Measurements from ENCODE around the gene MIXL1. TPM values are rescaled to one million over a fixed set of nuclear protein-coding genes. Genes with fewer than 3 reads are reported as not detected.
"Not testable (repeated sequence)": the region's sequence is repeated elsewhere in the genome, so short reads cannot be mapped to it uniquely, and the experiment has no call there.

The MIXL1 gene
- total RNA-seq, 2 donors from 2014 or later = not detected

- Mint-ChIP-seq H3K27me3 (peaks cover 12 to 16% of the 10 kb centered on the region in 2 donors), H3K27ac (no peak overlapping the region), H3K4me1 (ENCODE audit: low read depth in 2 of 2) (peaks cover 0 to 4% of the 10 kb centered on the region in 2 donors), H3K9me3 (no peaks in the 10 kb centered on the region), H3K4me3 (no peak overlapping the region), H3K36me3 (no peaks in the 10 kb centered on the region)
- DNase-seq (ENCODE audit: low spot score) = no peak
- no peak for ATAC-seq
Measured at GRCh38 chr1:226226601-226227000, 3.1 kb downstream of the MIXL1 start.

GRCh38 chr1:226233293-226233692 lies 9.8 kb downstream of the MIXL1 start:
- peaks cover 4% of the 10 kb centered on the region for H3K36me3 Mint-ChIP-seq
- H3K4me3 Mint-ChIP-seq = no peak overlapping the region
- H3K27ac Mint-ChIP-seq = no peak overlapping the region
- DNase-seq (ENCODE audit: low spot score) = no peak
- H3K9me3 Mint-ChIP-seq = no peaks in the 10 kb centered on the region
- H3K4me1 Mint-ChIP-seq (ENCODE audit: low read depth in 2 of 2) = no peaks in the 10 kb centered on the region
- ATAC-seq = no peak
- H3K27me3 Mint-ChIP-seq = no peaks in the 10 kb centered on the region

GRCh38 chr1:226233806-226234205 lies 10.3 kb downstream of the MIXL1 start:
- H3K27ac Mint-ChIP-seq = no peak overlapping the region
- no peaks in the 10 kb centered on the region for H3K4me1 Mint-ChIP-seq (ENCODE audit: low read depth in 2 of 2)

GRCh38 chr1:226236826-226237225 lies 13.4 kb downstream of the MIXL1 start:
- H3K36me3 Mint-ChIP-seq = peaks cover 4% of the 10 kb centered on the region
- no peak for ATAC-seq
- no peaks in the 10 kb centered on the region for H3K4me1 Mint-ChIP-seq (ENCODE audit: low read depth in 2 of 2)
- H3K27me3 Mint-ChIP-seq = no peaks in the 10 kb centered on the region
- no peak overlapping the region for H3K4me3 Mint-ChIP-seq
- H3K27ac Mint-ChIP-seq = no peak overlapping the region
- no peak for DNase-seq (ENCODE audit: low spot score)
- no peaks in the 10 kb centered on the region for H3K9me3 Mint-ChIP-seq

More at GRCh38 chr1:226233806-226234205, 10.3 kb downstream of the MIXL1 start:
- Mint-ChIP-seq H3K27me3 (no peaks in the 10 kb centered on the region), H3K4me3 (no peak overlapping the region), H3K9me3 (no peaks in the 10 kb centered on the region), H3K36me3 (peaks cover 4% of the 10 kb centered on the region)
- ATAC-seq (no peak), DNase-seq (ENCODE audit: low spot score) (no peak)

GRCh38 chr1:226239421-226239820 lies 16.0 kb downstream of the MIXL1 start:
- Mint-ChIP-seq H3K27ac (no peak overlapping the region), H3K27me3 (no peaks in the 10 kb centered on the region), H3K9me3 (no peaks in the 10 kb centered on the region), H3K36me3 (peaks cover 4% of the 10 kb centered on the region), H3K4me3 (no peak overlapping the region), H3K4me1 (ENCODE audit: low read depth in 2 of 2) (no peaks in the 10 kb centered on the region)
- ATAC-seq (no peak), DNase-seq (ENCODE audit: low spot score) (no peak)

GRCh38 chr1:226248091-226248490 lies 24.6 kb downstream of the MIXL1 start:
- no peak overlapping the region for H3K27ac Mint-ChIP-seq
- no peaks in the 10 kb centered on the region for H3K27me3 Mint-ChIP-seq
- DNase-seq (ENCODE audit: low spot score) (no peak), ATAC-seq (no peak)
- H3K4me3 Mint-ChIP-seq = no peak overlapping the region
- H3K9me3 Mint-ChIP-seq = no peaks in the 10 kb centered on the region
- no peaks in the 10 kb centered on the region for H3K4me1 Mint-ChIP-seq (ENCODE audit: low read depth in 2 of 2)
- H3K36me3 Mint-ChIP-seq = no peaks in the 10 kb centered on the region

- Mint-ChIP-seq H3K4me3 (no peak overlapping the region), H3K4me1 (ENCODE audit: low read depth in 2 of 2) (no peaks in the 10 kb centered on the region), H3K27ac (no peak overlapping the region), H3K36me3 (no peaks in the 10 kb centered on the region), H3K9me3 (no peaks in the 10 kb centered on the region), H3K27me3 (no peaks in the 10 kb centered on the region)
- DNase-seq (ENCODE audit: low spot score) (no peak), ATAC-seq (no peak)
Measured at GRCh38 chr1:226248796-226249195, 25.3 kb downstream of the MIXL1 start.

- ATAC-seq (no peak), DNase-seq (ENCODE audit: low spot score) (no peak)
- Mint-ChIP-seq H3K27me3 (no peaks in the 10 kb centered on the region), H3K4me1 (ENCODE audit: low read depth in 2 of 2) (no peaks in the 10 kb centered on the region), H3K27ac (no peak overlapping the region), H3K4me3 (no peak overlapping the region), H3K9me3 (no peaks in the 10 kb centered on the region), H3K36me3 (no peaks in the 10 kb centered on the region)
Measured at GRCh38 chr1:226250511-226250910, 27.0 kb downstream of the MIXL1 start.

GRCh38 chr1:226252841-226253240 lies 29.4 kb downstream of the MIXL1 start:
- H3K27me3 Mint-ChIP-seq; H3K36me3 Mint-ChIP-seq; H3K4me3 Mint-ChIP-seq; H3K27ac Mint-ChIP-seq; H3K9me3 Mint-ChIP-seq; H3K4me1 Mint-ChIP-seq (ENCODE audit: low read depth in 2 of 2); DNase-seq (ENCODE audit: low spot score); ATAC-seq: not testable (repeated sequence)

GRCh38 chr1:226253933-226254332 lies 30.5 kb downstream of the MIXL1 start:
- ATAC-seq (no peak), DNase-seq (ENCODE audit: low spot score) (no peak)
- no peak overlapping the region for H3K27ac Mint-ChIP-seq
- H3K4me1 Mint-ChIP-seq (ENCODE audit: low read depth in 2 of 2) = no peaks in the 10 kb centered on the region
- H3K27me3 Mint-ChIP-seq = no peaks in the 10 kb centered on the region
- no peaks in the 10 kb centered on the region for H3K36me3 Mint-ChIP-seq
- H3K9me3 Mint-ChIP-seq = no peaks in the 10 kb centered on the region
- no peak overlapping the region for H3K4me3 Mint-ChIP-seq

- ATAC-seq = no peak
- no peak for DNase-seq (ENCODE audit: low spot score)
- Mint-ChIP-seq H3K4me3 (no peak overlapping the region), H3K9me3 (no peaks in the 10 kb centered on the region), H3K36me3 (peaks cover 5% of the 10 kb centered on the region), H3K27ac (no peak overlapping the region), H3K4me1 (ENCODE audit: low read depth in 2 of 2) (no peaks in the 10 kb centered on the region), H3K27me3 (no peaks in the 10 kb centered on the region)
Measured at GRCh38 chr1:226255380-226255779, 31.9 kb downstream of the MIXL1 start.

GRCh38 chr1:226261818-226262217 lies 38.4 kb downstream of the MIXL1 start:
- Mint-ChIP-seq H3K27ac (no peak overlapping the region), H3K9me3 (no peaks in the 10 kb centered on the region), H3K36me3 (peaks cover 19% of the 10 kb centered on the region), H3K4me1 (ENCODE audit: low read depth in 2 of 2) (no peaks in the 10 kb centered on the region), H3K4me3 (no peak overlapping the region), H3K27me3 (no peaks in the 10 kb centered on the region)
- ATAC-seq = no peak
- DNase-seq (ENCODE audit: low spot score) = no peak

- DNase-seq (ENCODE audit: low spot score) (no peak), ATAC-seq (no peak)
- H3K4me1 Mint-ChIP-seq (ENCODE audit: low read depth in 2 of 2) = no peaks in the 10 kb centered on the region
- no peak overlapping the region for H3K27ac Mint-ChIP-seq
- H3K4me3 Mint-ChIP-seq = no peak overlapping the region
- H3K27me3 Mint-ChIP-seq = no peaks in the 10 kb centered on the region
- H3K9me3 Mint-ChIP-seq = no peaks in the 10 kb centered on the region
- H3K36me3 Mint-ChIP-seq = no peaks in the 10 kb centered on the region
Measured at GRCh38 chr1:226268421-226269124, 45.1 kb downstream of the MIXL1 start.

- not testable (repeated sequence) for DNase-seq (ENCODE audit: low spot score); H3K27ac Mint-ChIP-seq; H3K36me3 Mint-ChIP-seq; H3K27me3 Mint-ChIP-seq; ATAC-seq; H3K9me3 Mint-ChIP-seq; H3K4me3 Mint-ChIP-seq; H3K4me1 Mint-ChIP-seq (ENCODE audit: low read depth in 2 of 2)
Measured at GRCh38 chr1:226272233-226272902, 48.9 kb downstream of the MIXL1 start.

Data from natural killer cell treated with Interleukin-12 subunit alpha and Interleukin-12 subunit beta and Interleukin-15 and Interleukin-18, amount 100 ng/mL, for 72 hours (primary cell).